Neural cell (in vitro differentiated cells): ENCODE data around the gene PIP4K2C. TPM values are rescaled to one million over a fixed set of nuclear protein-coding genes. Genes with fewer than 3 reads are reported as not detected.

ENCODE experiments used
- H2AFZ ChIP-seq: fragments of 200-600, 300-800 bp; sonication (generic), shearing (Covaris generic); 2 replicates; pipeline ENCODE4 v1.6.0; 2014; ENCODE audit warnings: low read depth, mild to moderate bottlenecking, antibody characterized with exemption, low read length, moderate library complexity
- H3F3A ChIP-seq: fragments of 200-600 bp; shearing (Covaris generic); 2 replicates; pipeline ENCODE4 v1.6.1; 2016; ENCODE audit warnings: mild to moderate bottlenecking, moderate library complexity, mixed read lengths, antibody characterized with exemption, low read length; ENCODE audit not compliant: insufficient read depth, poor library complexity, severe bottlenecking
- H3K27ac ChIP-seq: fragments of 200-600, 300-800 bp; sonication (generic), shearing (Covaris generic); 2 replicates; pipeline ENCODE4 v1.5.1; 2014; ENCODE audit warnings: mild to moderate bottlenecking, low read length, moderate library complexity
- H3K27me3 ChIP-seq: fragments of 300-800, 200-600 bp; sonication (generic), shearing (Covaris generic); 2 replicates; pipeline ENCODE4 v1.6.0; 2014; ENCODE audit warnings: mild to moderate bottlenecking, low read depth, low read length, moderate library complexity; ENCODE audit not compliant: insufficient read depth
- H3K36me3 ChIP-seq: fragments of 300-800, 200-600 bp; sonication (generic), shearing (Covaris generic); 2 replicates; pipeline ENCODE4 v1.5.1; 2014; ENCODE audit warnings: mild to moderate bottlenecking, antibody characterized with exemption, low read length, moderate library complexity; ENCODE audit not compliant: insufficient read depth
- H3K4me2 ChIP-seq: fragments of 300-800, 200-600 bp; sonication (generic), shearing (Covaris generic); 2 replicates; pipeline ENCODE4 v1.6.0; 2014; ENCODE audit warnings: mild to moderate bottlenecking, low read length
- H3K4me3 ChIP-seq: fragments of 300-800, 200-600 bp; sonication (generic), shearing (Covaris generic); 2 replicates; pipeline ENCODE4 v1.5.1; 2014; ENCODE audit warnings: mild to moderate bottlenecking, low read length, moderate library complexity
- H3K79me2 ChIP-seq: fragments of 200-600 bp; shearing (Covaris generic); replicated peaks from 2 replicates; pipeline ENCODE4 v1.6.0; 2014; ENCODE audit warnings: mild to moderate bottlenecking, low read length, moderate library complexity; ENCODE audit not compliant: insufficient read depth
- H3K9ac ChIP-seq: fragments of 300-800, 200-600 bp; sonication (generic), shearing (Covaris generic); 2 replicates; pipeline ENCODE4 v1.6.1; 2016; ENCODE audit warnings: mild to moderate bottlenecking, low read length, mixed read lengths
- H3K9me2 ChIP-seq: fragments of 200-600 bp; shearing (Covaris generic); 2 replicates; pipeline ENCODE4 v1.6.1; 2016; ENCODE audit warnings: mild to moderate bottlenecking, low read length, mixed read lengths; ENCODE audit not compliant: insufficient read depth
- H3K9me3 ChIP-seq: fragments of 200-600, 300-800 bp; sonication (generic), shearing (Covaris generic); 2 replicates; pipeline ENCODE4 v1.6.1; 2016; ENCODE audit warnings: mild to moderate bottlenecking, mixed run types, low read length, moderate library complexity, mixed read lengths
- H4K20me1 ChIP-seq: fragments of 200-600 bp; shearing (Covaris generic); 2 replicates; pipeline ENCODE4 v1.6.1; 2016; ENCODE audit warnings: mild to moderate bottlenecking, mixed run types; ENCODE audit not compliant: insufficient read depth
- CTCF ChIP-seq: fragments of 450-650 bp; IDR thresholded peaks from 2 replicates; pipeline ENCODE4 v1.5.1; 2014; ENCODE audit warnings: antibody characterized with exemption, mild to moderate bottlenecking, moderate library complexity; ENCODE audit not compliant: poor library complexity, severe bottlenecking
- EP300 ChIP-seq: fragments of 450-650 bp; conservative IDR thresholded peaks from 2 replicates; pipeline ENCODE4 v1.6.1; 2014; ENCODE audit warnings: antibody characterized with exemption, mild to moderate bottlenecking, moderate library complexity; ENCODE audit not compliant: poor library complexity, severe bottlenecking
- EZH2 ChIP-seq: fragments of 200-600, 300-800 bp; shearing (Covaris generic), sonication (generic); IDR thresholded peaks from 2 replicates; pipeline ENCODE4 v1.6.1; 2014; ENCODE audit warnings: antibody characterized with exemption, low read length, borderline replicate concordance, mild to moderate bottlenecking; ENCODE audit not compliant: insufficient read depth, poor library complexity, severe bottlenecking
- MXI1 ChIP-seq: fragments of 450-650 bp; conservative IDR thresholded peaks from 2 replicates; pipeline ENCODE4 v1.6.1; 2014; ENCODE audit warnings: antibody characterized with exemption, mild to moderate bottlenecking; ENCODE audit not compliant: poor library complexity, severe bottlenecking
- POLR2AphosphoS5 ChIP-seq: IDR thresholded peaks from 2 replicates; pipeline ENCODE4 v1.6.1; 2012
- RAD21 ChIP-seq: fragments of 450-650 bp; conservative IDR thresholded peaks from 2 replicates; pipeline ENCODE4 v1.6.1; 2014; ENCODE audit warnings: antibody characterized with exemption, mild to moderate bottlenecking, moderate library complexity
- REST ChIP-seq: IDR thresholded peaks from 2 replicates; pipeline ENCODE4 v1.6.1; 2012; ENCODE audit warnings: borderline replicate concordance
- SMC3 ChIP-seq: fragments of 450-650 bp; conservative IDR thresholded peaks from 2 replicates; pipeline ENCODE4 v1.6.1; 2014; ENCODE audit warnings: antibody characterized with exemption, mild to moderate bottlenecking, moderate library complexity; ENCODE audit not compliant: poor library complexity
- TAF1 ChIP-seq: IDR thresholded peaks from 2 replicates; pipeline ENCODE4 v1.6.1; 2012; ENCODE audit warnings: low read depth
- polyA plus RNA-seq: library from polyadenylated mRNA; depleted of rRNA; stranded (reverse); fragments of >200 nt; gene quantifications from 2 replicates; pipeline ENCODE4 v1.2.3, GENCODE V29; 2014

PIP4K2C gene
- polyA plus RNA-seq, 1 donor from 2014 or later, result 22.1 TPM

GRCh38 chr12:57628280-57629191, 37.5 kb downstream of the PIP4K2C start:
- peaks cover 58% of the 10 kb centered on the region for H3K27me3 ChIP-seq

More at GRCh38 chr12:57628280-57629191, 37.5 kb downstream of the PIP4K2C start:
- Histone ChIP-seq H3F3A (no peaks in the 10 kb centered on the region), H3K79me2 (peaks cover 7% of the 10 kb centered on the region), H3K4me2 (no peak overlapping the region), H3K9ac (no peak overlapping the region), H3K27ac (no peak overlapping the region), H3K4me3 (peak overlapping the region; percentile 38), H3K9me2 (no peaks in the 10 kb centered on the region), H4K20me1 (no peaks in the 10 kb centered on the region), H3K36me3 (peaks cover 14% of the 10 kb centered on the region), H3K9me3 (no peaks in the 10 kb centered on the region), H2AFZ (no peak overlapping the region)
- TF ChIP-seq TAF1 (no peak), EZH2 (no peak), EP300 (no peak), CTCF (no peak), REST (no peak), MXI1 (no peak), RAD21 (no peak), POLR2AphosphoS5 (no peak), SMC3 (no peak)
